Tibial artery (tissue), 4 donors: Measurements from ENCODE around the gene ACTA2.

Experiments used
- DNase-seq, 2 donors: peaks; one replicate each; pipeline ENCODE4 v3.0.0-alpha.2; 2019
- H3K27ac ChIP-seq, 2 donors: fragments of 200-600 bp; sonication (generic) in 1 of 2; 1 replicate in 1 of 2; 2 replicates in 1 of 2; pipeline ENCODE4 v1.5.1; 2018 to 2019; ENCODE audit warnings: mild to moderate bottlenecking in 1 of 2
- H3K27me3 ChIP-seq, 2 donors: fragments of 200-600 bp; sonication (generic) in 1 of 2; one replicate each; pipeline versions ENCODE4 v1.5.1 to v1.6.0; 2016 to 2019
- H3K36me3 ChIP-seq, 3 donors: fragments of 200-600 bp; sonication (generic) in 2 of 3; one replicate each; pipeline ENCODE4 v1.5.1; 2016 to 2019; ENCODE audit warnings: mild to moderate bottlenecking in 2 of 3
- H3K4me1 ChIP-seq, 4 donors: fragments of 200-600 bp; sonication (generic) in 2 of 4; 1 replicate in 3 of 4; 2 replicates in 1 of 4; pipeline ENCODE4 v1.5.1; 2016 to 2019
- H3K4me3 ChIP-seq, 2 donors: fragments of 200-600 bp; sonication (generic) in 1 of 2; 1 replicate in 1 of 2; 2 replicates in 1 of 2; pipeline ENCODE4 v1.5.1; 2018 to 2019; ENCODE audit warnings: mild to moderate bottlenecking in 2 of 2
- H3K9me3 ChIP-seq, 3 donors: fragments of 200-600 bp; sonication (generic) in 1 of 3; one replicate each; pipeline ENCODE4 v1.5.1; 2016 to 2019
- CTCF ChIP-seq, 2 experiments: fragments of 200-600 bp in 1 of 2; fragments of 450-650 bp in 1 of 2; IDR thresholded peaks; one replicate each; pipeline ENCODE4 v1.5.1; 2017 to 2019; ENCODE audit warnings: antibody characterized with exemption in 2 of 2, mild to moderate bottlenecking in 1 of 2, moderate library complexity in 1 of 2
- intact Hi-C: fragments of 100-400 bp; cut with DNase I; formaldehyde crosslinking; loops from one replicate; pipeline ENCODE4 v1.15.0; 2023; ENCODE audit warnings: low total_unique reads

The ACTA2 gene

GRCh38 chr10:88922041-88922440 lies 30.5 kb downstream of the ACTA2 start:
- peaks cover 0 to 5% (median 0%) of the 10 kb centered on the region in 3 donors for H3K36me3 ChIP-seq
- peaks cover 0 to 17% (median 14%) of the 10 kb centered on the region in 4 donors for H3K4me1 ChIP-seq
- no peak overlapping the region for H3K4me3 ChIP-seq
- no peak for DNase-seq
- no peak for TF ChIP-seq CTCF (IDR thresholded peaks at IDR 0.05)
- no peaks in the 10 kb centered on the region for H3K9me3 ChIP-seq
- H3K27me3 ChIP-seq: no peaks in the 10 kb centered on the region
- intact Hi-C loops: no loop called here
- no peak overlapping the region for H3K27ac ChIP-seq

GRCh38 chr10:88920986-88921593 lies 31.5 kb downstream of the ACTA2 start:
- Histone ChIP-seq H3K4me3 (no peak overlapping the region), H3K27me3 (no peaks in the 10 kb centered on the region), H3K27ac (no peak overlapping the region), H3K4me1 (peaks cover 0 to 13% (median 10%) of the 10 kb centered on the region in 4 donors), H3K9me3 (no peaks in the 10 kb centered on the region), H3K36me3 (peaks cover 0 to 5% (median 0%) of the 10 kb centered on the region in 3 donors)
- intact Hi-C loops: no loop called here
- TF ChIP-seq CTCF (IDR thresholded peaks at IDR 0.05): no peak
- DNase-seq: no peak

- DNase-seq: no peak
- no peak for TF ChIP-seq CTCF (IDR thresholded peaks at IDR 0.05)
Measured at GRCh38 chr10:88920198-88920597, 32.4 kb downstream of the ACTA2 start.

GRCh38 chr10:88919041-88919440 lies 33.5 kb downstream of the ACTA2 start:
- Histone ChIP-seq H3K9me3 (no peaks in the 10 kb centered on the region), H3K4me3 (no peak overlapping the region), H3K36me3 (peaks cover 0 to 5% (median 0%) of the 10 kb centered on the region in 3 donors), H3K27ac (no peak overlapping the region), H3K27me3 (no peaks in the 10 kb centered on the region), H3K4me1 (peaks cover 0 to 13% (median 9%) of the 10 kb centered on the region in 4 donors)
- no peak for TF ChIP-seq CTCF (IDR thresholded peaks at IDR 0.05)
- intact Hi-C loops: no loop called here
- DNase-seq: no peak

More at GRCh38 chr10:88920198-88920597, 32.4 kb downstream of the ACTA2 start:
- no peak overlapping the region for H3K27ac ChIP-seq
- peaks cover 0 to 13% (median 9%) of the 10 kb centered on the region in 4 donors for H3K4me1 ChIP-seq
- no peak overlapping the region for H3K4me3 ChIP-seq
- H3K9me3 ChIP-seq: no peaks in the 10 kb centered on the region
- peaks cover 0 to 5% (median 0%) of the 10 kb centered on the region in 3 donors for H3K36me3 ChIP-seq
- H3K27me3 ChIP-seq: no peaks in the 10 kb centered on the region
- intact Hi-C loops: no loop called here

- peaks cover 0 to 13% (median 9%) of the 10 kb centered on the region in 4 donors for H3K4me1 ChIP-seq
- H3K9me3 ChIP-seq: no peaks in the 10 kb centered on the region
- H3K36me3 ChIP-seq: peaks cover 0 to 5% (median 0%) of the 10 kb centered on the region in 3 donors
- intact Hi-C loops: no loop called here
- H3K4me3 ChIP-seq: no peak overlapping the region
- H3K27ac ChIP-seq: no peak overlapping the region
- no peak for TF ChIP-seq CTCF (IDR thresholded peaks at IDR 0.05)
- no peaks in the 10 kb centered on the region for H3K27me3 ChIP-seq
- DNase-seq: no peak
Measured at GRCh38 chr10:88918191-88918905, 34.2 kb downstream of the ACTA2 start.
